Measurements from ENCODE around the gene FN1.

Gene FN1

GRCh38 chr2:215405722-215406581 lies 29.9 kb downstream of the FN1 start:
- no peak for DNase-seq

GRCh38 chr2:215404348-215405012 lies 31.4 kb downstream of the FN1 start:
- DNase-seq, result no peak

GRCh38 chr2:215403441-215404347 lies 32.2 kb downstream of the FN1 start:
- no peak for DNase-seq

DNA sequence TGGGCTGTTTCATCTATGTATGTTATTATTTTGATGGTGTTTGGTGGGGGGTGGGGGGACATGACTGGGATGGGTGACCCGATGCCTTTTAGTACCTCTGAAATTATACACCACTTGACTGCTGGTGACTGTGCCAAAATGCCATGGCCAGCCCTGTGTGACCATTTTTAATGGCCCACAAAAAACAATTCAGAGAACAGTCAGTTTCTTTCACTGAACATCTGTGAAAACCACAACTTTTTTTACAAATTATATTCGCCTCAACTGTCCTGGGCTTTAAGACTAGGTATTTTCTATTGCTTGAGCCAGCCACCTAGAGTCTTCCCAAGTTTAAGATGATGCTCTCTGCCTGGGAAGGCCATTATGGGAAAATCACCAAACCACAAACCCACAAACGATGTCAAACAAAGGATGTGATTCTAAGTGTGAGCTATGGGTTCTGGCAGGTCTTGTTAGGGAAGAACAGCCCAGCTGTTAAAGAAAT lies 33.9 kb downstream of the FN1 start:
- no peak for DNase-seq

- DNase-seq, result no peak
These were observed 36.7 kb downstream of the FN1 start for GRCh38 chr2:215399067-215399716.

- DNase-seq, result no peak
These were observed 38.1 kb downstream of the FN1 start for GRCh38 chr2:215397632-215398341.

DNA sequence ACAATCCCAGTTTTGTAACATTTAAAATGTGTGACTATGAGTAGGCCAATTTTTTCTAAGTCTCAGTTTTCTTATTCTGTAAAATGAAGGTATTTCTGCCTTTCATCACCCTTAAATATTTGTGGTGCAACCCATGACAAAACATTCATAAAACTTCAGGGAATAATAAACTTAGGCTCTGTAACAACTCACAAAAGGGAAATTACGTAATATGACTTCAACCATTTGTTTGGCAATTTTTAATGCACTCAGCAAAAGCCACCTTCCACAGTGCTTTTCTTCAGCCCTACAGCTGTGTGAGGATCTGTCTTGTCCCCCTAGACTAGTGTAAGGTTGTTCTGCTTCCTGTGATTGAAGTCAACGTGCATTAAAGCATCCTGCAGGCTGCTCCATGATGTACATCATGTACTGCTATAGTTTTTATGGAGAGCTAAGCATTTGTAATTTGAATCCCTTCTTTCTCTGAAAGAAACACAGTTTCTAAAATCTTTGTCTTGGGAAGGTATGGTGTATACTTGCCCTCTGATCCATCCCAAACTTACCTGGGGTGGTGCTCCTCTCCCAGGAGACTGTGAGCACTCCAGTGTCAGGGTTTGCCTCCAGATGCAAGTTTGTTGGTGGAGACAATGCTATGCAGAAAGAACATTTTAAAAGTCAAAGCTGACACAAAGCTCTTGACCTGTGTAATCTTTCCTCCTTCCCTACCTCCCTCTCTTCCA lies 39.1 kb downstream of the FN1 start:
- no peak for DNase-seq

GRCh38 chr2:215395687-215396460 lies 40.0 kb downstream of the FN1 start:
- DNase-seq, result no peak

- no peak for DNase-seq
These were observed 41.6 kb downstream of the FN1 start for GRCh38 chr2:215394102-215394805.

DNA sequence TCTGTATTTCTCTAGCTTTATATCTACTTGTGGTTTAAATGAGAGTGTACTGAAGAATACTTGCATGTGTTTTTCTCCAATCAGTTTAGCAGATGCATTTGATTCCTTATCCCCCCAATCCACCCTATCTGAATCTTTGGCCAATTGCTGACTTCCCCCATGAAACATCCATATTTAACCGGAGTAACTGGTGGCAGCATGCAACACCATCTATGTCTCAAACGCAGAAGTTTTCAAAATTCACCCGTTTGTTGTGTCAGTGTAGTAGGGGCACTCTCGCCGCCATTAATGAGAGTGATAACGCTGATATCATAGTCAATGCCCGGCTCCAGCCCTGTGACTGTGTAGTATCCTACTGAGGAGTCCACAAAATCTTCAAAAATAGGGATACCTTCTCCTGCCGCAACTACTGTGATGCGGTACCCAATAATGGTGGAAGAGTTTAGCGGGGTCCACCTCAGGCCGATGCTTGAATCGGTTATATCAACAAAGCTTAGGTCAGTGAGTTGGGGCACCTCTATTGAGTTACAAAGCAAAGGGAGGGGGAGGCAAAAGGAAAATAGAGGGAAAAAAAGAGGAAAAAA lies 43.1 kb downstream of the FN1 start:
- no peak for DNase-seq

- DNase-seq, result no peak
These were observed 43.7 kb downstream of the FN1 start for GRCh38 chr2:215392164-215392563.

DNA sequence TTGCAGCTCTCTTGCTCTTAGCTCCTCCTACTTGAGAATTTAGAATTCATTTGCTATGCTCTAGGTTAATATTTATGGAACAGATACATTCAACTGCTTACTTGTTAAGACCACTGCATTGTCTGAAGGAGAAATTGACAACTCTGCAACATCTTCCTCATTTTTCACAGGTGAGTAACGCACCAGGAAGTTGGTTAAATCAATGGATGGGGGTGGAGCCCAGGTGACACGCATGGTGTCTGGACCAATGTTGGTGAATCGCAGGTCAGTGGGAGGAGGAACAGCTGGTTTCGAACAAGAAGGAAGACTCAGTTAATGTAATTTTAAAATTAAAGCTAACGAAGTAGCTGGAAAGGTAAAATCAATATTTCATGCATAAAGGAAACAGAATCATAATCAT lies 44.3 kb downstream of the FN1 start:
- no peak for DNase-seq

GRCh38 chr2:215390550-215390913 lies 45.3 kb downstream of the FN1 start:
- DNase-seq, result no peak

- no peak for DNase-seq
These were observed 47.7 kb downstream of the FN1 start for GRCh38 chr2:215388002-215388728.

GRCh38 chr2:215386566-215386965 lies 49.3 kb downstream of the FN1 start:
- DNase-seq, result no peak

GRCh38 chr2:215384710-215385109 lies 51.2 kb downstream of the FN1 start:
- DNase-seq, result no peak

DNA sequence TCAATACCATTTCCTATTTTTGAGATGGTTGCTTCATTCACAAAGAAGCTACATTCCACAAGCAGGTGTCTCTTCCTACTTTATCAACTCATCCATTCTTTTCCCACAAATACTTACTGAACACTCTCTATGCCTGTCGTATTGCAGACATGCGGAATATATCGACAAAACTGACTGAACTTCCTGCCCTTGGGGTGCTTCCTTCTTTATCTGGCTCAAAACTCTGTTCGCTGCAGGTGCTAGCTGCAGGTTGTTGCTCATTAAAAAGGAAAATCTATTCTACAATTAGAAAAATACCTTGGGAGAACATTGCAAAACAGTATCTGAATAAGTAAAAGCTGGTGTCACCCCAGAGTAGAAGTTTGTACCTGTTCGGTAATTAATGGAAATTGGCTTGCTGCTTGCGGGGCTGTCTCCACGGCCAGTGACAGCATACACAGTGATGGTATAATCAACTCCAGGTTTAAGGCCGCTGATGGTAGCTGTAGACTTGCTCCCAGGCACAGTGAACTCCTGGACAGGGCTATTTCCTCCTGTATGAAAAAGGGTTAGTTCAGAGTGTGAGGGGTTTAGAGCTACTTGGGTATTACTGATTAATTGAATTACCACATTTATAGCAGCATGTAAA lies 52.1 kb downstream of the FN1 start:
- no peak for DNase-seq

DNA sequence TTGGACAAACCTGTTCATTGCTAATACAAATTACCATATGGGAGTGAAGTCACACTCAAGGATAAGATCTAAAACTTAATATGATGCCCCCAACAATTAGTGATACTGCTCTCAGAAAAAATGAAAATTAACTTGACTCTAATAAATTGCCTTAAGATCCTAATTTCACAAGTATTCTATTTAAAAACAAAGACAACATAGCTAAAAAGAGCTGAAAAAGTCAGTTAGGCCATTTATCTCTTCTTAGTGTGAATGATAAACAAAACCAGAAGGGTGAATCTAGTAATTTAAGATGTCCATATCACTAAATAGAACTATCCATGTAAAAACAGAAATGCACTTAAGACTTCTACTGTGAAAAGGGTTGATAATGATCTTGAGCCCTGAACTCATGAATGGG lies 53.4 kb downstream of the FN1 start:
- DNase-seq, result no peak
